GM19240 (cell line): ENCODE data around the gene KCNQ1OT1.

Source experiments
- DNase-seq: peaks from one replicate; pipeline ENCODE4 v3.0.0; 2011; ENCODE audit warnings: low spot score; ENCODE audit not compliant: insufficient read length

Gene KCNQ1OT1

GRCh38 chr11:2737226-2737590, 37.4 kb upstream of the KCNQ1OT1 start:
- DNase-seq, result no peak

GRCh38 chr11:2736577-2737225, 36.9 kb upstream of the KCNQ1OT1 start:
- no peak for DNase-seq

GRCh38 chr11:2735053-2735589, 35.3 kb upstream of the KCNQ1OT1 start:
- no peak for DNase-seq

- no peak for DNase-seq
Measured at GRCh38 chr11:2734181-2735052, 34.6 kb upstream of the KCNQ1OT1 start.

GRCh38 chr11:2732940-2733628, 33.3 kb upstream of the KCNQ1OT1 start:
- no peak for DNase-seq

GRCh38 chr11:2732261-2732939, 32.6 kb upstream of the KCNQ1OT1 start:
- no peak for DNase-seq

GRCh38 chr11:2731130-2732125, 31.6 kb upstream of the KCNQ1OT1 start:
- no peak for DNase-seq

GRCh38 chr11:2730272-2731129, 30.7 kb upstream of the KCNQ1OT1 start:
- no peak for DNase-seq

- no peak for DNase-seq
Measured at GRCh38 chr11:2729841-2730240, 30.0 kb upstream of the KCNQ1OT1 start.

- no peak for DNase-seq
Measured at GRCh38 chr11:2728663-2729332, 29.0 kb upstream of the KCNQ1OT1 start.

GRCh38 chr11:2728128-2728662, 28.4 kb upstream of the KCNQ1OT1 start:
- DNase-seq, result no peak

- DNase-seq, result no peak
Measured at GRCh38 chr11:2726964-2727363, 27.2 kb upstream of the KCNQ1OT1 start.

GRCh38 chr11:2725368-2726300, 25.8 kb upstream of the KCNQ1OT1 start:
- DNase-seq, result no peak

- no peak for DNase-seq
Measured at GRCh38 chr11:2724653-2725367, 25.0 kb upstream of the KCNQ1OT1 start.

- no peak for DNase-seq
Measured at GRCh38 chr11:2724104-2724503, 24.3 kb upstream of the KCNQ1OT1 start.

- no peak for DNase-seq
Measured at GRCh38 chr11:2722955-2723354, 23.2 kb upstream of the KCNQ1OT1 start.
